Small intestine (tissue), 7 donors: ENCODE results near the gene UBA3. TPM values are rescaled to one million over a fixed set of nuclear protein-coding genes. Genes with fewer than 3 reads are reported as not detected.
A peak's percentile ranks its signal among the peaks of the same experiment; 100 is the strongest.

Experiments
- DNase-seq, 2 donors: peaks; one replicate each; pipeline versions ENCODE4 v3.0.0 to v3.0.0-alpha.2; 2013
- FAIRE-seq: peaks from 2 replicates; lab custom pipeline; 2012; peaks lifted over from hg19 to GRCh38; lab: Jason Lieb, UNC
- H3K27ac ChIP-seq, 3 donors: one replicate each; pipeline ENCODE4 v1.5.1; 2013; ENCODE audit warnings: low read length in 2 of 3, mild to moderate bottlenecking in 2 of 3, control low read depth in 1 of 3, inconsistent platforms in 1 of 3, low read depth in 1 of 3, moderate library complexity in 1 of 3
- H3K27me3 ChIP-seq, 3 donors: one replicate each; pipeline ENCODE4 v1.6.1; 2013; ENCODE audit warnings: low read length in 3 of 3, inconsistent platforms in 1 of 3; ENCODE audit not compliant: control insufficient read depth in 3 of 3, insufficient read depth in 3 of 3
- H3K36me3 ChIP-seq, 3 donors: one replicate each; pipeline ENCODE4 v1.6.1; 2013; ENCODE audit warnings: low read length in 3 of 3, inconsistent platforms in 1 of 3, low read depth in 1 of 3, mild to moderate bottlenecking in 1 of 3, moderate library complexity in 1 of 3; ENCODE audit not compliant: control insufficient read depth in 3 of 3, insufficient read depth in 2 of 3
- H3K4me1 ChIP-seq, 3 donors: one replicate each; pipeline ENCODE4 v1.6.1; 2013; ENCODE audit warnings: low read length in 2 of 3, inconsistent platforms in 1 of 3, low read depth in 1 of 3, mild to moderate bottlenecking in 1 of 3, moderate library complexity in 1 of 3; ENCODE audit not compliant: control insufficient read depth in 3 of 3, insufficient read depth in 2 of 3
- H3K4me3 ChIP-seq, 3 donors: one replicate each; pipeline ENCODE4 v1.5.1; 2013; ENCODE audit warnings: low read length in 3 of 3, control low read depth in 1 of 3, inconsistent platforms in 1 of 3, low read depth in 1 of 3, mild to moderate bottlenecking in 1 of 3, moderate library complexity in 1 of 3
- H3K9me3 ChIP-seq, 2 donors: one replicate each; pipeline ENCODE4 v1.6.1; 2013; ENCODE audit warnings: low read depth in 1 of 2, low read length in 1 of 2; ENCODE audit not compliant: control insufficient read depth in 2 of 2, insufficient read depth in 1 of 2
- WGBS, 3 donors: extraction: QIAGEN DNeasy Blood & Tissue Kit; methylation state at CpG; one replicate each; pipeline ENCODE4 v1.1.7; 2013; 5-methylcytosine and 5-hydroxymethylcytosine counted together
- polyA plus RNA-seq, 4 donors: library from polyadenylated mRNA; stranded (reverse) in 3 of 4; unstranded in 1 of 4; fragments of 200-250 nt in 3 of 4; fragments of 120-200 nt in 1 of 4; gene quantifications; one replicate each; pipeline versions ENCODE4 v1.2.1 to v1.2.3, GENCODE V29; 2013
- donor health status: healthy with polysubstance abuse.
- donor health status: control.
- donor health status: control.
- donor health status: Bipolar disorder and iron deficiency.
- donor health status: healthy.

The UBA3 gene
- polyA plus RNA-seq, 4 donors: 32.2 to 45.8 (median 40.5) TPM

GRCh38 chr3:69020857-69021256, 59.3 kb downstream of the UBA3 start:
- peak; percentile 67 for FAIRE-seq
- Histone ChIP-seq H3K9me3 (no peaks in the 10 kb centered on the region), H3K27ac (no peak overlapping the region), H3K4me3 (no peak overlapping the region), H3K36me3 (peaks cover 0 to 9% (median 6%) of the 10 kb centered on the region in 3 donors), H3K4me1 (no peaks in the 10 kb centered on the region), H3K27me3 (no peaks in the 10 kb centered on the region)
- WGBS, 3 donors: 64 to 70% (median 66%) methylated on average over 4 of the region's 4 CpGs
- DNase-seq: no peak

DNA sequence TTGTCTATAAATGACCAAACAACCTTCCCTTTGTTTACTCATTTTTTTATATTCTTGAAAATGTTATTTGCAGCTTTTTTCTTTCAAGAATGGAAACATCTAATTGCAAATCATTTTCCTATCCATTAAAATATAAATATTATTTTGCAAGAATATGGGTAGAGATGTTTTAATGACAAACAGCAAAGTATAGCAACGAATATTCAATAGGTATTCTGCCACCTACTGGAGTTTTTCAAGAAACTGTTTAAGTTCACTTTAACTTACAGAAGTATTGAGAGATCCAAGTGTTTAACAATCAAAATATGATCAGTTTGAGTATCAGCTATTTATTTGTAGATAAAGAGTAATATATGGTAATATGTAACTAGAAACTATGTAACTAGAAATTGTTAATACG, 59.7 kb downstream of the UBA3 start:
- no peaks in the 10 kb centered on the region for H3K27me3 ChIP-seq
- no peak overlapping the region for H3K27ac ChIP-seq
- no peaks in the 10 kb centered on the region for H3K9me3 ChIP-seq
- H3K4me3 ChIP-seq: no peak overlapping the region
- H3K4me1 ChIP-seq: no peaks in the 10 kb centered on the region
- DNase-seq (no peak), FAIRE-seq (no peak)
- 16 to 41% (median 18%) methylated on average over 2 of the region's 2 CpGs for WGBS, 3 donors
- peaks cover 0 to 9% (median 6%) of the 10 kb centered on the region in 3 donors for H3K36me3 ChIP-seq

DNA sequence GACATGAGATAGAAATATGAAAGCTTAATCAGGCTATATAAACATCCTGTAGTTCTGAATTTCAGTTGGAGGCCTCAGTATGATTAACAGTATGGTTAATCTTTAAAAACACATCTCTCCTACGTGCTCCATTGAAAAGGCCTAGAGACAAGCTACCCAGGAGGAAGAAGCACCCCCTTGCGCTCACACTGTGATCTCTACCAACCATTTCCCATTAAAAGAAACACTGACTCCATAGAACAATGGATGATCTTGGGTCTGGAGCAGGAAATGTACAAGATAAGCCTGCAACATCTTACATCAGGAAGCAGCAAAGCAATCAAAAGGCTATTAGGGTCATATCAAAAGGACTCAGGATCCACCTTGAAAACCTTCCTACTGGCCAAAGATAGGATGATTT, 63.3 kb downstream of the UBA3 start:
- WGBS, 3 donors: 87 to 91% (median 90%) methylated on average over 2 of the region's 2 CpGs
- DNase-seq (no peak), FAIRE-seq (no peak)
- Histone ChIP-seq H3K4me3 (no peak overlapping the region), H3K36me3 (peaks cover 0 to 6% (median 2%) of the 10 kb centered on the region in 3 donors), H3K4me1 (peaks cover 0 to 5% (median 0%) of the 10 kb centered on the region in 3 donors), H3K27me3 (no peaks in the 10 kb centered on the region), H3K27ac (no peak overlapping the region), H3K9me3 (no peaks in the 10 kb centered on the region)

GRCh38 chr3:69016102-69016501, 64.1 kb downstream of the UBA3 start:
- Histone ChIP-seq H3K9me3 (no peaks in the 10 kb centered on the region), H3K27ac (no peak overlapping the region), H3K4me3 (no peak overlapping the region), H3K27me3 (no peaks in the 10 kb centered on the region), H3K4me1 (peaks cover 0 to 5% (median 0%) of the 10 kb centered on the region in 3 donors), H3K36me3 (peaks cover 0 to 3% (median 0%) of the 10 kb centered on the region in 3 donors)
- FAIRE-seq (no peak), DNase-seq (no peak)
- WGBS, 3 donors: 94 to 99% (median 97%) methylated on average over 4 of the region's 4 CpGs

DNA sequence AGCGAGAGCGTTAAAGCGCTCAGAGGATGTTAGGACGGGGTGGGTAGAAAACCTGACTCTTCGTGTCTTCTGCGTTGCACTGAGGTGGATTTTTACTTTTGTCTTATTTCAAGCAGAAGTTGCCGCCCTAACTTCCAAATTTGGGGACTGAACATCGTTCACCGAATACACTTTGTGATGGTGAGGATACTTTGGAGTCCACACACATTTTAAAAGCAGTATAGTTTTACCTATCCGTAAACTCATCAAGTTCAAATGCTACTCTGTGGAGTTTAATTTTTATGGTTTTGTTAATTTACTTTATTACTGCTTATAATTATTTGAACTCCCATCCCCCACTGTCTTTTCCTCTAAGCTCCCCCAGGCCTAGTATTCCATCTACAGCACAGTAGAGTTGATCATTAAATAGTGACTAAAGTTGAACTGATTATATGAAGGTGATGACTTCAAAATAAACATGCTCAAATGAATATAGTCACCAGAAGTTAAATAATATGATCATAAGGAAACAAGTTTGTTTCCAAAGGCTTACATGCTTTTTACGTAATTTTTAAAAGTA, 66.1 kb downstream of the UBA3 start:
- Histone ChIP-seq H3K27me3 (no peaks in the 10 kb centered on the region), H3K9me3 (no peaks in the 10 kb centered on the region), H3K36me3 (peaks cover 0 to under 1% (median 0%) of the 10 kb centered on the region in 3 donors), H3K27ac (peak overlapping the region; percentile 87 to 94 (median 94)), H3K4me3 (peak overlapping the region; percentile 74 to 97 (median 75)), H3K4me1 (peaks cover 0 to 5% (median 0%) of the 10 kb centered on the region in 3 donors)
- no peak for DNase-seq
- WGBS, 3 donors: 9 to 14% (median 9%) methylated on average over 11 of the region's 11 CpGs
- FAIRE-seq: no peak

DNA sequence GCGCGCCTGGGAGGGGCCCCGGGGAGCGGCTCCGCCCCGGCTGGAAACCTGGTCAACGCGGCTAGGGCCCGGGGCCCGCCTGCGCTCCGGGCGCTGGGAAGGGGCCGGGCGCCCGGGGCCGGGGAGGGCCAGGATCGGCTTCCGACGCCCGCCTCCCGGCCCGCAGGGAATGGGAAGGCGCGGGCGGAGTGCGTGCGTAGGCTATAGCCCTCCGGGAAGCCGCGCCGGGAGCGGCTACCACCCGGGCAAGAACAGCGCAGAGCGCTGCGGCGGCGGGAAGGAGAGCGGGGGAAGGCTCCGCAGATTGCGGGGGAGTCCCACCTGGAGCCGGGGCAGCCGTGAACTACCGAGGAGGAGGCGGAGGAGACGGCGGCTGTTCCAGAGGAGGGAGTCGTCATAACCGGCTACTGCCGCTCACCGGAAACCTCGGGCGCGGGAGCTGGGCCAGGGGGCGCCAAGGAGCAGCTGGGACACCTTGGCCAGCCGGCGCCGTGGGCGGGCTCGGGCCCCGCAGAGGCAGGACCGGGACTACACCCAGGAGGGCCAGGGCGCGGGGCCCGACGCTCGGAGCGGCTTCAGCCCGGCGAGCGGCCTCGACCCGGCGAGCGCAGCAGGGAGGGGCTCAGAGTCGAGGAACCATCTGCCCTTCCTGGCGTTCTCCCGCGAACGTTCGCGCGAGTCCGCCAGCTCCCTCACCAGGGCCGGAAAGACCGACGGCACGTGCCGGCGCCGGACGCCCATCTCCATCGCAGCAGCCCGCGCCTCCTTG, 66.7 kb downstream of the UBA3 start, which contains the start of gene EOGT:
EOGT (minus strand) TSS at position 432 of the 769 bp plus-strand sequence. CDS start 3,838 bp downstream, outside the sequence.
- Histone ChIP-seq H3K27me3 (no peaks in the 10 kb centered on the region), H3K4me1 (peaks cover 0 to 5% (median 0%) of the 10 kb centered on the region in 3 donors), H3K9me3 (no peaks in the 10 kb centered on the region), H3K4me3 (peak within 1 kb of the TSS; percentile 74 to 97 (median 75)), H3K36me3 (peaks cover 0 to 4% (median 2%) of the 10 kb centered on the region in 3 donors), H3K27ac (peak within 1 kb of the TSS; percentile 87 to 94 (median 94))
- FAIRE-seq (no peak), DNase-seq (peak; percentile 85 to 95)
- 0 to 1% (median 0%) methylated on average over 69 to 96 of the region's 96 CpGs for WGBS, 3 donors

- Histone ChIP-seq H3K4me1 (peaks cover 0 to 5% (median 0%) of the 10 kb centered on the region in 3 donors), H3K27ac (peak overlapping the region; percentile 31 to 94 (median 94)), H3K9me3 (no peaks in the 10 kb centered on the region), H3K4me3 (peak overlapping the region; percentile 47 to 97 (median 75)), H3K27me3 (no peaks in the 10 kb centered on the region), H3K36me3 (peaks cover 0 to 4% (median 2%) of the 10 kb centered on the region in 3 donors)
- DNase-seq (peak in 1 of 2 donors; percentile 45), FAIRE-seq (no peak)
- WGBS, 3 donors: 6 to 11% (median 7%) methylated on average over 18 to 36 of the region's 36 CpGs
Measured at GRCh38 chr3:69012800-69013252, 67.3 kb downstream of the UBA3 start.

DNA sequence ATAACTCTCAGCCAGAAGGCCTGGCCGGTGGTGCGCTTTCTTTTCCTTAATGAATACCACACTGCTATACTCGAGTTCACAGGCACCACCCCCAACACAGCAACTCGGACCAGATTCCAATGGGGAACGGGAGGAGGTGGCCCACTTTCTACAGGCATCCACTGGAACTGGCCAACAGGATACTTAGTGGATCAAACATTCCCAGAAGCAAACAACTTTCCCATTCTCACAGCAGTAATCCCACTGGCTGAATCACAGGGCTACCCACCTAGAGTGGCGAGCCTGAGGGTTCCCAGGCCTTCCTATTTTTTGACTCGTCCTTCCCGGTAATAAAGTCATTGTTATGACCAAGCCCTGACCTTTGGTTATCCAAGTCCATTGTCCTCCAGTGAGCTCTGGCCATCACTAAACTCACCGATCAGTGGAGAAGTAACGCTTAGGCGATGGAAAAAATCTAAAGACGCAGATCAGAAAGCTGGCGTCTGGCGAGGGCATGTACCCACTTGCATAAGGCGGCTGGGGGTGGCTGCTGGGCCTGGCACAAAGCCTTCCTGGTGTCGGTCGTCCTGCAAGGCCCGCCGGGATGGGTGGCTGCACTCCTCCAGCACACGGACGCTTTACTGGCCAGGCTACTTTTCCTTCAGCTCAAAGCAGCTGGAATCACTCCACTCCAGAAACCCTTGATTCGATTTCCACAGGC, 67.9 kb downstream of the UBA3 start:
- peaks cover 2 to 4% (median 4%) of the 10 kb centered on the region in 3 donors for H3K36me3 ChIP-seq
- FAIRE-seq: no peak
- peaks cover 0 to 5% (median 0%) of the 10 kb centered on the region in 3 donors for H3K4me1 ChIP-seq
- H3K27me3 ChIP-seq: no peaks in the 10 kb centered on the region
- H3K4me3 ChIP-seq: peak overlapping the region in 2 of 3 donors; percentile 47 to 97
- no peaks in the 10 kb centered on the region for H3K9me3 ChIP-seq
- no peak for DNase-seq
- peak overlapping the region in 2 of 3 donors; percentile 31 to 94 for H3K27ac ChIP-seq
- WGBS, 3 donors: 72 to 84% (median 84%) methylated on average over 22 of the region's 22 CpGs
